ENCODE measurements around the gene DLEC1.

Gene DLEC1

DNA sequence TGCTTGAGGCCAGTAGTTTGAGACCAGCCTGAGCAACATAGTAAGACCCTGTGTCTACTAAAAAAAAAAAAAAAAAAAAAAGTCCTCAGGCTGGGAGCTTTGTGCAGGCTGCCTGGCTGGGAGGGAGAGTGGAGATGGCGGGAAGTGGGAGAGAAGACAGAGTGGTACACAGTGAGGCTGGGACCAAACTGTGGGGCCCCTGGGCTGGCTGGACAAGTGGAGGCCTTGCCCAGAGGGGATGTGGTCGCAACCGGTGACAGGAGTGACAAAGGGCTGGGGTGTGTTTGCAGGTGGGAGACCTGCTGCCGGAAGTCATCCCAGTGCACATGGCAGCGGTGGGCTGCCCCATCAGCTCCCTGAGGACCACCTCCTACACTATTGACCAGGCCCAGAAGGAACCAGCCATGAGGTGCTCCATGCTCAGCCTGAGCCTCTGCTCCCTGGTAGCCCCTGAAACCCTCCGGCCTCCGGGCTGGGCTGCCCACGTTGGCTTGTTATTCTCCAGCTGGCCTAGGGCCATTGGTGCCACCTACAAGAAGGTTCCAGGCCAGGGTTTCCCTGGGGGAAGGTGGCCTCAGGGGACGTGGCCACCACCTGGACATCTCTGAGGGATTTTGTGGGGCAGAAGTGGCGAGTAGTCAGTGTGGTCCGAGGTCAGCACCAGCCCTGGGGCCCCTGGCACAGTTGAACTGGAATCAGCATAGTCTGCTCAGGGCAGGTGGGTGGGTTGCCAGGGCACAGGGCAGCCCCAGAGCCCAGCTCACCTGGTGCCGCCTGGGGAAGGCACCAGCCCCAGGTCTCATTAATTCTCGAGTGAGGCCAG is 75.3 kb downstream of the DLEC1 start:
- H3K27me3 ChIP-seq (ENCODE audit: insufficient read depth, insufficient read length): no peaks in the 10 kb centered on the region
- H3K4me1 ChIP-seq (ENCODE audit: insufficient read depth, insufficient read length): no peaks in the 10 kb centered on the region
- H3K9me3 ChIP-seq (ENCODE audit: insufficient read depth, low read length): peaks cover 8% of the 10 kb centered on the region; the same call in 1 of the 2 replicates
- H3K9ac ChIP-seq (ENCODE audit: insufficient read length, low read depth): no peak overlapping the region
- peaks cover 16% of the 10 kb centered on the region for H3K36me3 ChIP-seq (ENCODE audit: insufficient read depth, insufficient read length, low read length)
- no peak for TF ChIP-seq ZNF274 (IDR thresholded peaks at IDR 0.05; ENCODE audit: low read depth, low read length)
- TF ChIP-seq SUZ12 (IDR thresholded peaks at IDR 0.05; ENCODE audit: extremely low read depth, insufficient read depth, insufficient read length): no peak
- no peak for TF ChIP-seq YY1 (IDR thresholded peaks at IDR 0.05; ENCODE audit: insufficient read depth, insufficient read length)
- no peak for DNase-seq (ENCODE audit: low read depth, low spot score)
- no peak overlapping the region for H3K4me3 ChIP-seq (ENCODE audit: insufficient read length, low read depth)

DNA sequence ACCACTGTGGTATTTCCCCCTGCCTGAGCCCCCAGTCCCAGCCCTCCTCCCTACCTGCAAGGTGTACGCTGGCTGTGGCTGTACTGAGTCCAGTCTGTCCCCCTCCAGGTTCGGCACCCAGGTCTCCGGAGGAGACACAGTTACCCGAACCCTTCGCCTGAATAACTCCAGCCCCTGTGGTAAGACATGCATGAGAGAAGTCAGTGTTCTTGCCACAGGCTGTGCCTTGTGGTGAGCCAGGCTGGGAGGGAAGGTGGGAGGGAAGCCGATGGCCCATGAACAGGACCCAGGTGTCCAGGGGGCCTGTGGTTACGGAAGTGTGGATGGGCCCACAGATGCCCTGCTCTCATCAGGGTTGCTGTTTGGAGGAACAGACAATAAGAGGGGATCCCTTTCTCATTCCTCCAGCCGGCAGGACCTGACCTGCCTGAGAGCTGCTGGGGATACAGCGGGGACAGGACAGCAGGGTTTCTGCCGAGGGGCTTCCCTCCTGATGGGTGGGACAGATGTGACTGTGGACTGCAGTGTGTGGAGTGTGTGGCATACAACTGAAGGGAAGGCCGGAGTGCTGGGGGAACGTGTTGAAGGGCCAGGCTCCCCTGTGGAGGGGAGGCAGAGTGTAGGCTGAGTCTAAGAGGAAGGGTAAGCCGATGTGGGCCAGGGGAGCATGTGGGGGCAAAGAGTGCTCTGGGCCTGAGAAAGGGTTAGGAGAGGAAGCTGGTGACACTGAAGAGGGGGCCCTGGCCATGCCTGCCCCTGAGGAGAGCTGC is 76.1 kb downstream of the DLEC1 start:
- H3K9me3 ChIP-seq (ENCODE audit: insufficient read depth, low read length): peaks cover 8% of the 10 kb centered on the region; the same call in 1 of the 2 replicates
- no peak overlapping the region for H3K4me3 ChIP-seq (ENCODE audit: insufficient read length, low read depth)
- TF ChIP-seq ZNF274 (IDR thresholded peaks at IDR 0.05; ENCODE audit: low read depth, low read length) (no peak), SUZ12 (IDR thresholded peaks at IDR 0.05; ENCODE audit: extremely low read depth, insufficient read depth, insufficient read length) (no peak), YY1 (IDR thresholded peaks at IDR 0.05; ENCODE audit: insufficient read depth, insufficient read length) (no peak)
- no peak overlapping the region for H3K9ac ChIP-seq (ENCODE audit: insufficient read length, low read depth)
- no peak for DNase-seq (ENCODE audit: low read depth, low spot score)
- H3K36me3 ChIP-seq (ENCODE audit: insufficient read depth, insufficient read length, low read length): peaks cover 21% of the 10 kb centered on the region
- no peaks in the 10 kb centered on the region for H3K27me3 ChIP-seq (ENCODE audit: insufficient read depth, insufficient read length)
- no peaks in the 10 kb centered on the region for H3K4me1 ChIP-seq (ENCODE audit: insufficient read depth, insufficient read length)

DNA sequence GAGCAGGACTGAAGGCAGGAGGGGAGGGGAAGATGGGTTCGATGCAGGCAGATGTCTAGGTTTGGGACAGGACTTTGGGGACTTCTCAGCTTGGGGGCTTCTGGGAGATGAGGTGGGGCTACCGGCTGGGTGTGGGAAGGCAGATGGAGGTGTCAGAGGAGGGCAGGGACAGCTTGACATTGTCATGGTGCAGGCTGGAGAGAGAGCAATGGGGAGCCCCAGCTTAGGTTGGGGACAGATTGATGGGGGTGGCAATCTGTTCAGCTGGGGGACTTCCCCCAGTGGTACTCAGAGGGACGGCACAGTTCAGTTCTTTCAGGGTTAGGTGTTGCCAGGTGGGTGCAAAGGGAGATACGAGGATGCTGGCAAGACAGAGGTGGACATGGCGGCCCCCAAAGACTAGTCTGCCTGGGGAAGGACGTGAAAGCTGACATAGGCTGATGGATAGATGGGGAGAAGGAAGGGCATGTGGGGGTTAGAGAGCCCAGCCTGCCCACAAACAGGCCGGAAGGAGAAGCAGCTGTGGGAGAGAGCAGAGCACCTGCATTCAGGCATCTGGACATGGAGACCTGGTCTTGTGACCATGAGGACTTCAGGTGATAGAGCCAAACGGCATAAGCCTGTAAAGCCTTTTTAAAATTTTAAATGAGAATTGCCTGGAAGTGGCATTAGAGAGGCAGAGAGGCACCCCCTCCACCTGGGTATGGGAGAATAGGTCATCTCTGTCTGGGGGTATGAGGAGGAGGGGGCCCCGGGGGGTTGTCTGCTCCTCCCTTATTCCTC is 76.8 kb downstream of the DLEC1 start:
- H3K9me3 ChIP-seq (ENCODE audit: insufficient read depth, low read length): peaks cover 8% of the 10 kb centered on the region; the same call in 1 of the 2 replicates
- H3K4me3 ChIP-seq (ENCODE audit: insufficient read length, low read depth): no peak overlapping the region
- peaks cover 26% of the 10 kb centered on the region for H3K36me3 ChIP-seq (ENCODE audit: insufficient read depth, insufficient read length, low read length)
- H3K4me1 ChIP-seq (ENCODE audit: insufficient read depth, insufficient read length): no peaks in the 10 kb centered on the region
- DNase-seq (ENCODE audit: low read depth, low spot score): no peak
- no peaks in the 10 kb centered on the region for H3K27me3 ChIP-seq (ENCODE audit: insufficient read depth, insufficient read length)
- TF ChIP-seq SUZ12 (IDR thresholded peaks at IDR 0.05; ENCODE audit: extremely low read depth, insufficient read depth, insufficient read length) (no peak), ZNF274 (IDR thresholded peaks at IDR 0.05; ENCODE audit: low read depth, low read length) (no peak), YY1 (IDR thresholded peaks at IDR 0.05; ENCODE audit: insufficient read depth, insufficient read length) (no peak)
- H3K9ac ChIP-seq (ENCODE audit: insufficient read length, low read depth): no peak overlapping the region

DNA sequence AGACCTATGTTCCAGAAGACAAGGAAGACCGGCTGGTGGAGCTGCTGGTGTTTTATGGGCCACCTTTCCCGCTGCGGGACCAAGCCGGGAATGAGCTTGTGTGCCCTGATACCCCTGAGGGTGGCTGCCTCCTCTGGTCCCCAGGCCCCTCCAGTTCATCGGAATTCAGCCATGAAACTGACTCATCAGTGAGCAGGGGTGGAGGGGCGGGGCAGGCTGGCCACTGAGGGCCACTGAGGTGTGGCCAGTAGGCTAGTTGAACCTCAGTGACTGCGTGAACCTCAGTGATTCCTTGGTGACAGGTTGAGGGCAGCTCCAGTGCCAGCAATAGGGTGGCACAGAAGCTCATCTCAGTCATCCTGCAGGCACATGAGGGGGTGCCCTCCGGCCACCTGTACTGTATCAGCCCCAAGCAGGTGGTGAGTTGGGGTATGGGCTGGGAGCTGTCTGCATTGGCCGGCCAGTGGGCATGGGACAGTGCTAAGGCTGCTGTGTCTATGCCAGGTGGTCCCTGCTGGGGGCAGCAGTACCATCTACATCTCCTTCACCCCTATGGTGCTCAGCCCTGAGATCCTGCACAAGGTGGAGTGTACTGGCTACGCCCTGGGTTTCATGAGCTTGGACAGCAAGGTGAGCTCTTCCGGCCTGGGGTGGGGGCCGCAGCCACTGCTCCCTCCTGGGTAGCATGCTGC is 77.6 kb downstream of the DLEC1 start:
- H3K9ac ChIP-seq (ENCODE audit: insufficient read length, low read depth): no peak overlapping the region
- H3K9me3 ChIP-seq (ENCODE audit: insufficient read depth, low read length): peaks cover 8% of the 10 kb centered on the region; the same call in 1 of the 2 replicates
- H3K4me3 ChIP-seq (ENCODE audit: insufficient read length, low read depth): no peak overlapping the region
- H3K36me3 ChIP-seq (ENCODE audit: insufficient read depth, insufficient read length, low read length): peaks cover 34% of the 10 kb centered on the region
- H3K4me1 ChIP-seq (ENCODE audit: insufficient read depth, insufficient read length): no peaks in the 10 kb centered on the region
- no peak for DNase-seq (ENCODE audit: low read depth, low spot score)
- no peak for TF ChIP-seq ZNF274 (IDR thresholded peaks at IDR 0.05; ENCODE audit: low read depth, low read length)
- no peak for TF ChIP-seq SUZ12 (IDR thresholded peaks at IDR 0.05; ENCODE audit: extremely low read depth, insufficient read depth, insufficient read length)
- no peak for TF ChIP-seq YY1 (IDR thresholded peaks at IDR 0.05; ENCODE audit: insufficient read depth, insufficient read length)
- H3K27me3 ChIP-seq (ENCODE audit: insufficient read depth, insufficient read length): no peaks in the 10 kb centered on the region

DNA sequence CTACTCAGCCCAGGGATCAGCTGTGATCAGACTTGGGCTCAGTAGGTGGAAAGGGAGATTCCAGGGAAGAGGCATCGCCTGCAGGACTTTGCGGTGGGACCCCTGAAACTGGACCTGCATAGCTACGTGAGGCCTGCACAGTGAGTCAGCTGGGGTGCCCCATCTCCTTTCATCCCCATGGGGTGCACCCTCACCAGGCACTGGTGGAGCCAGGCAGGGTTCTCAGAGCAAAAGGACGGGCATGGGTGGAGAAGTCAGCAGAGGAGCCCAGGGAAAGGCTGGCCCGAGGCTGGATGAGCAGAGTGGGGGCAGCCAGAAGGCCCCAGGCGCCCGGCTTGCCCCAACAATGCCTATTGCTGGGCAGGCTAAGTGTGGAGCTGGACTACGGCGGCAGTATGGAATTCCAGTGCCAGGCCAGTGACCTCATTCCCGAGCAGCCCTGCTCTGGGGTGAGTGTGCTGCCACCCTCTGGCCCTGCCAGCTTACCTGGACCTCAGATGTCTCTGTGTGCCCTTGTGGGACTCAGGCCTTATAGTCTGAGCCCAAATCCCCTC is 78.2 kb downstream of the DLEC1 start:
- Histone ChIP-seq H3K4me3 (ENCODE audit: insufficient read length, low read depth) (no peak overlapping the region), H3K36me3 (ENCODE audit: insufficient read depth, insufficient read length, low read length) (peaks cover 40% of the 10 kb centered on the region), H3K4me1 (ENCODE audit: insufficient read depth, insufficient read length) (no peaks in the 10 kb centered on the region), H3K9ac (ENCODE audit: insufficient read length, low read depth) (no peak overlapping the region), H3K27me3 (ENCODE audit: insufficient read depth, insufficient read length) (no peaks in the 10 kb centered on the region), H3K9me3 (ENCODE audit: insufficient read depth, low read length) (peaks cover 8% of the 10 kb centered on the region; the same call in 1 of the 2 replicates)
- no peak for TF ChIP-seq YY1 (IDR thresholded peaks at IDR 0.05; ENCODE audit: insufficient read depth, insufficient read length)
- DNase-seq (ENCODE audit: low read depth, low spot score): no peak

DNA sequence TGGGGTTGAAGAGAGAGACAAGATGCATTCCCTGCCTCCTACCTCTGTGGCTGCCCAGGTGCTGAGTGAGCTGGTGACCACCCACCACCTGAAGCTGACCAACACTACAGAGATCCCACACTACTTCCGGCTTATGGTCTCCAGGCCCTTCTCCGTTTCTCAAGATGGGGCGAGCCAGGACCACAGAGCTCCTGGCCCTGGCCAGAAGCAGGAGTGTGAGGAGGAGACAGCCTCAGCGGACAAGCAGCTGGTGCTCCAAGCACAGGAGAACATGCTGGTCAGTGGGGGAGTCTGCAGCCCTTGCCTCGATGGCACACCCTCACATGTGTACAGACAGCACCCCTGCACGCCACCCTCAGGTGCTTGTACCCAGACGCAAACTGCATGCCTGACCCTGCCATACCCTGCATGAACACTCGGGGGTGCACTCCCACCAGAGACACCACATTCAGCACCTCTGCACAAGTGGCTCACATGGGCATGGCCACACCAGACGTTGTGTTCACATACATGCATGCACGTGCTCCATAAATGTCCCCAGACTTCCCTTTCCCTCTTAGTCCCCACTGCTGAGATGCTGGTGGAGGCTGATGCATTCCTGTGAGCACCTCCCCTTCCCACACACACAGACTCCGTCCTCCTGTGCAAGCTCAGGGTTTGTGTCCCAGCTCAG is 78.9 kb downstream of the DLEC1 start:
- no peaks in the 10 kb centered on the region for H3K27me3 ChIP-seq (ENCODE audit: insufficient read depth, insufficient read length)
- DNase-seq (ENCODE audit: low read depth, low spot score): peak; percentile 44
- H3K4me1 ChIP-seq (ENCODE audit: insufficient read depth, insufficient read length): no peaks in the 10 kb centered on the region
- no peak overlapping the region for H3K9ac ChIP-seq (ENCODE audit: insufficient read length, low read depth)
- H3K36me3 ChIP-seq (ENCODE audit: insufficient read depth, insufficient read length, low read length): peaks cover 46% of the 10 kb centered on the region
- peaks cover 8% of the 10 kb centered on the region; the same call in 1 of the 2 replicates for H3K9me3 ChIP-seq (ENCODE audit: insufficient read depth, low read length)
- TF ChIP-seq SUZ12 (IDR thresholded peaks at IDR 0.05; ENCODE audit: extremely low read depth, insufficient read depth, insufficient read length) (no peak), YY1 (IDR thresholded peaks at IDR 0.05; ENCODE audit: insufficient read depth, insufficient read length) (no peak), ZNF274 (IDR thresholded peaks at IDR 0.05; ENCODE audit: low read depth, low read length) (no peak)
- no peak overlapping the region for H3K4me3 ChIP-seq (ENCODE audit: insufficient read length, low read depth)

Data from NT2/D1 (cell line).